IPS-11a (cell line): ENCODE results near the gene IKZF3.
"Not testable (repeated sequence)": the region's sequence is repeated elsewhere in the genome, so short reads cannot be mapped to it uniquely, and the experiment has no call there.

ENCODE experiments used
- H3K4me3 ChIP-seq: one replicate; pipeline ENCODE4 v1.5.1; 2013; ENCODE audit warnings: low read depth, low read length, control low read depth

The IKZF3 gene

DNA sequence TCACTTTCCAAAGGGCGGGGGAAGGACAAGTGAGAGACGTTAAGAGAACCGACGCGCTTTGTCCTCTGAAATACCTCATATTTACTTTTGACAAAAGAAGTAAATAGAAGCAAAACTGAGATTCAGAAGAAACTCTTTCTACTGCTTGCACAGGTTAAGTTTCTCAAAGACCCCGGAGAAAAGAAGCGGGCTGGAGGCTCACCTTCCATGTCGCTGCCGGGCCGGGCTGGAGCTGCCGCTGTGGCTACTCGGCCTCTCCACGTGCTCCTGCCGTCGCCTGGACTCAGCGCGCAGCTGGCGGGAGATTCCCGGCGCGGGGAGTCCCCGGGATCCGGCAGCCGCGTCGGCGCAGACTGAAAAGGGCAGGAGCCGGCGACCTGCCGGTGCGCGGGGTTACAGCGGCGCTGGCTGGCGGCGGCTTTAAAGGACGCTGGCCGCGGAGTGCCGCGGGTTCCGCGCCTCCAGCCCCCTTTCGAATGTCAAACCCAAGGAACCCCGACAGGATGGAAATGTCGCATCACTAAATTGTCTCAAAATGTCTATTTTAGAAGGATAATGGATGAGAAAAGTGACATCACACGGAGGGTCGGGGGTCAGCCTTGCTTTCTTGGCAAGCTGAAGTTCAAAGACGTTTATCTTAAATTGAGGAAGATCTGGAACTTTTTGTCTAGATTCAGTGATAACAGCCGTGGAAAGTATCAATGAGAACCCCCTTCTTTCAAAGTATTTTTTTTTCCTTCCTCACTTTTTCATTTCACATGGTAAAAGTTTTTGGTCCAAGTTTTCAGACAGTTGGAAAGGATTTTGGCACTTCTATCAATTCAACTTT is at the start of gene IKZF3:
TSS of gene IKZF3 (minus strand) at position 395 of the 829 bp plus-strand sequence. CDS start at position 209, 186 bp downstream.
- no peak within 1 kb of the TSS for H3K4me3 ChIP-seq

DNA sequence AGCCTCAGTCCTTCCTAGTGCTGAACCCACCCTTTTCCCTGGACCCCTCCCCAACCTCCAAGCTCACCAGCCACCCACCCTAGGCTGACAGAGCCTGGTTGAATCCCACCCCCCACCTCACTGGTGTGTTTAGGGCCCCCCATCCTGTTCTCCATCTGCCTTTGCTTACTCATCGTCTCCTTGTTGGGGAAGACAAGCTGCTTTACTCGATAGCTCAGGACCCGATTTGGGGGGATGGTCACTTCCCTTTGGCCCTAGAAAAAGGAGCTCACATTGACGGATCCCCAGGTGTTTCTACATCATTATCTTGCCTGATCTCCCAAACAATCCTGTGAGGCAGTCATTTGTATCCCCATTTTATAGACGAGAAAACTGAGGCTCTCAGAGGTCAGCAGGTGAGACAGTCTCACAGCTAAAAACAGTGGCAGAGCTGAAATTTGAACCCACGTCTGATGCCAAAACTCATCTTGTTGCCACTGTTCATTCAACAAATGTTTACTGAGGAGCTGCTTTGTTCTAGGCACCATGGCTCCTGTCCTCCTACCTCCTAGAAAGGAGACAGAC is 44.8 kb upstream of the IKZF3 start:
- no peak overlapping the region for H3K4me3 ChIP-seq

DNA sequence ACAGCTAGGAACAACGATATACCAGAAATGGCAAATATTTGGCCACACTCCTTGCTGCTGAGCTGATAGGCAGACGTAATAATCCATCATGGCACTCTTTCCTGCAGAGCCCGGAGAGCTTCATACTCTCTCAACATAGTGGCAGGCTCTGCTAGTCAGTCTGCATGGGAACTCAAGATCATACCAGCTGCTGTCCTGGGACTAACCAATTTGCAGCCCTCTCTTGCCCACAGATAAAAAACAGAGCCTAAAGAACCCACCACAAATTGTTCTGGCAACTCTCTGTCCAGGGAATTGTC is 40.8 kb upstream of the IKZF3 start:
- no peak overlapping the region for H3K4me3 ChIP-seq

DNA sequence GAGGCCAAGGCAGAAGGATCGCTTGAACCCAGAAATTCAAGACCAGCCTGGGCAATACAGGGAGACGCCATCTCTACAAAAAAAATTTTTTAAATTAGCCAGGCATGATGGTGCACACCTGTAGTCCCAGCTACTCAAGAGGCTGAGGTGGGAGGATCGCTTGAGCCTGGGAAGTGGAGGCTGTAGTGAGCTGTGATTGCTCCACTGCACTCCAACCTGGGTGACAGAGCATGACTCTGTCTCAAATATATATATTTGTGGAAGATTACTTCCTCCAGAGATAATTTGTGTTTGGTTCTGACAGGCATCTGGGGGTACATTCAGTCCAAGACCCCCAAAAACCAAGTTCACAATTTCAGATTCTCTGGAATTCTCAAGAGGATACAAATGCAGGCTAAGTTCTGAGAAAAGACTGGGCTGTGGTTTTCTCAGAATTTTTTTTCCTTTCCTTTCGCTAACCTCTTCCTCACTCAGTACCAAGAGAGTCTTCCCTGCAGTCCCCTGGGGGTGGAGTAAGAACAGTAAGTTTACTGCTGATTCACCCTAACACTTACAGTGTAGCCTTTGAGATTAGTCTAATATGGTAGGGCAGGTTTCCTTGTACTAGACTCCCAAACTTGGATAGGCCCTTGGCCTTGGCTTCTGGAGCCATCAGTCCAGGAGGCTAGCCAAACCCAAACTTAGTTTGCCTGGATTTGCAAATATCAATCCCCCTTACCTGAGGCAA is 39.2 kb upstream of the IKZF3 start:
- H3K4me3 ChIP-seq: no peak overlapping the region

DNA sequence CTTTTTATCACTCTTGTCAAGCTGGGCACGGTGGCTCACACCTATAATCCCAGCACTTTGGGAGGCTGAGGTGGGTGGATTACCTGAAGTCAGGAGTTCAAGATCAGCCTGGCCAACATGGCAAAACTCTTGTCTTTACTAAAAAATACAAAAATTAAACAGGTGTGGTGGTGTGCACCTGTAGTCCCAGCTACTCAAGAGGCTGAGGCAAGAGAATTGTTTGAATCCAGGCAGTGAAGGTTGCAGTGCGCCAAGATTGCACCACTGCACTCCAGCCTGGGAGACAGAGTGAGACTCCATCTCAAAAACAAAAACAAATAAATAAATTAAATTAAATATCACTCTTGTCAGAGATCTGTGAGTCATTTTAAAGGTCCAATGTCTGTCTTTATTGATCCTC is 37.9 kb upstream of the IKZF3 start:
- H3K4me3 ChIP-seq: not testable (repeated sequence)

DNA sequence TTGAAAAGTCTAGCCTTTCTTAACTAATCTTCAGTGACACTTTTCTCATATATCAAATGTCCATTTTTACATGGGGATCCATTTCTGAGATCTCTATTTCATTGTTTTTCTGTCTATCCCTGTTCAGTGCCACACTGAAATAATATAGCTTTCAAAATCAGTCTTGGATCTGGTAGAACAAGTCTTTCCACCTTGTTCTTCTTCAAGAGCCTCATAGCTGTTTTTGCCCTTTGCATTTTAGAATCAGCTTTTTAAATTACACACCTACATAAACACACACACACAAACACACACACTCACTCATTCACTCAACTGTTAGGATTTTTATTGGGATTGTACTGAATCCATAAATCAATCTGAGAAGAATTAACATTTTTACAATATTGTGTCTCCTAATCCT is 35.1 kb upstream of the IKZF3 start:
- H3K4me3 ChIP-seq: no peak overlapping the region

DNA sequence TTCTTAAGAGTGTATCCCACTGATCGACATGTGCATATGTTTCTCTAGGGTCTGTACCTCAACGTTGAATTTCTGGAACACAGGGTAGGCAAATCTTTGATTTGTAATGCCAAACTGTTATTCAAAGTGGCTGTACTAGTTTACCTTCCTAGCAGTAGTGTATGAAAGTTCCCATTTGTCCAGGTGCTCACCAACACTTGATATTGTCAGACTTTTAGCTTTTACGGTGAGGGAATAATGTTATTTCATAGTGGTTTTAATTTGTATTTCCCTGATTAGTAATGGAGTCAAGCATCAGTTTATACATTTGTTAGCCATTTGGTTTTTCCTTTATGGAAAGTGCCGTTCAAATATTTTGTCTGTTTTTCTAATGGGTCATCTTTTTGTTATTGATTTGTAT is 34.0 kb upstream of the IKZF3 start:
- no peak overlapping the region for H3K4me3 ChIP-seq

DNA sequence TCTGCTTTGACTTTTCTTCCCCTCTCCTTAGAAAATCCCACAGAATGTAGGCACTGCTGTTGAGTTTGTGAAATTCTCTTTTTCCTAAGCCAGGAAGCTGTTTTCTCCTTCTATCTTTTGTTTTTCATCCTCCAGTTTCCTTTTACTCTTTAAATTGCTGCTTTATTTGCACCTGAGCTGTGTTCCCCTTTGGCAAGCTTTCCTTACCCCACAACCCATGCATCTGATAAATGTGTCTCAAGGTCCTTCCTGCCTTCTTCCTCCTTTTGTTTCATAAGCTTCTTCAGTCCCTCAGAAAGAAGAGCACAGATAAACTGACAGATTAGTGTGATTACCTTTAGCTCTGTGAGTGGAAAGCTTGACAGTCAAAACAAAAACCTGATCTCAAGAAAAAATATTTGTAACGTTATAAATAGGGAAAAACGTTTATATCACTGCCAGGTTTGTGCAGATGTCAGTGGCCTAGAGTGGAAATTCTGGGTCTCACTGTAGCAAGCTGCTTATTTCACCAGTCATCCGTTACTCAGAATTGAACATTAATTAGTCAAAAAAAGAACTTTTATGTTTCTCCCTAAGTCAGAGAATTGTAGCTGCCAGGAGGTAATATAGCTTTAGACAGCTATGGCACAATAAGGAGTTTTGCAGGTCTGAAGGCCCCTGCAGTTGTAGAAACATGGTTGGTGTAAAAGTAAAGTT is 30.7 kb upstream of the IKZF3 start:
- no peak overlapping the region for H3K4me3 ChIP-seq

DNA sequence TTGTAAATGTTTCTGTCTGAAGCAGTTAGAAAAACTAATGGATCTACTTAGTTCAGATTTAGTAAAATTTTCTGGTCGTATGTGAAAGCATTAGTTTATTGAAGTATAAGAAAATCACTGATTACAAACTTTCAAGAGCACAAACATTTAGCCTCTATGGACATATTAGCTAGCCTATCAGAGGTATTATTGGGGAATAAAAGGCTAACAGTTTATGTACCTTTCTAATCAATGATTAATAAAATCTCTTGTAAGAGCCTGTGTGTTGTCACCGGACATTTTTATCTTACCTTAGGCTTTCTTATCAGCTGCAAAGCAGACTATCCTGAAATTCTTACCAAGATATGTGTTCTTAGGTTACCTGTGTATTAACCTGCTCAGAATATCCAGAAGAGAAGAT is 25.1 kb upstream of the IKZF3 start:
- H3K4me3 ChIP-seq: no peak overlapping the region

DNA sequence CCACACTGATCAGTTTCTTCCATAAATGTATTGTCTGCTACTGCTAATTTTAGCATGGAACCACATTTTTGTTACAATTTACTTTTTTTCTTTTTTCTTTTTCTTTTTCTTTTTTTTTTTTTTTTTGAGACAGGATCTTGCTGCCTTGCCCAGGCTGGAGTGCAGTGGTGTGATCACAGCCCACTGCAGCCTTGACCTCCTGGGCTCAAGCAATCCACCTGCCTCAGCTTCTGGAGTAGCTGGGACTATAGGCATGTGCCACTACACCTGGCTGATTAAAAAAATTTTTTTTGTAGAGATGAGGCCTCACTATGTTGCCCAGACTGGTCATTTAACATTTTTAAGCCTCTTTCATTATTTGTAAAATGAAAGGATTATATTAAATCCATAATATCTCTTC is 23.0 kb upstream of the IKZF3 start:
- H3K4me3 ChIP-seq: no peak overlapping the region

DNA sequence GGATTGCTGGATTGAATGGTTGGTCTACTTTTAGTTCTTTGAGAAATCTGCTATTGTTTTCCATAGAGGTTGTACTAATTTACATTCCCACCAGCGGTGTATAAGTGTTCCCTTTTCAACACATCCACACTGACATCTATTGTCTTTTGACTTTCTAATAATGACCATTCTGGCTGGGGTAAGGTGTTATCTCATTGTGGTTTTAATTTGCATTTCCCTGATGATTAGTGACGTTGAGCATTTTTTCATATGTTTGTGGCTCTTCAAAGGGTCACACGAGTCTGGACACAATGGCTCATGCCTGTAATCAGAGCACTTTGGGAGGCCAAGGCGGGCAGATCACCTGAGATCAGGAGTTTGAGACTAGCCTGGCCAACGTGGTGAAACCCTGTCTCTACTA is 22.0 kb upstream of the IKZF3 start:
- H3K4me3 ChIP-seq: not testable (repeated sequence)

DNA sequence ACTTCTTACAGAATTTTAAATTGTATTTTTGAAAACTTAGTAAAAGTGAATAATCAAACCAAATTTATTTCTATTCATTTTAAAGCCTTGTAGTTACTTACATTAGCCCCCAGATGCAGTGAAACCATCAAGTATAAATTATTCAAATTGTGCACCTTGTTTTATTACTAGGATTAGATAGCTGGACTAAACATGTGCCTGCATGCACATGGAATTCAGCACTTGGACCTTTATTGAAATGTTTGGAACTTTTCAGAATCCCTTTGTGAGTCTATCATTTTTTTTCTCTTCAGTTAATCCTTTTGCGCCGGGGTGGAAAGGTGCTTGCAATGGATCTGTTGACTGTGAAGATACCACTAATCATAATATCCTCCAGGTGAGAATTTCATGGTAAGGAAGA is 8.6 kb upstream of the IKZF3 start:
- H3K4me3 ChIP-seq: no peak overlapping the region

DNA sequence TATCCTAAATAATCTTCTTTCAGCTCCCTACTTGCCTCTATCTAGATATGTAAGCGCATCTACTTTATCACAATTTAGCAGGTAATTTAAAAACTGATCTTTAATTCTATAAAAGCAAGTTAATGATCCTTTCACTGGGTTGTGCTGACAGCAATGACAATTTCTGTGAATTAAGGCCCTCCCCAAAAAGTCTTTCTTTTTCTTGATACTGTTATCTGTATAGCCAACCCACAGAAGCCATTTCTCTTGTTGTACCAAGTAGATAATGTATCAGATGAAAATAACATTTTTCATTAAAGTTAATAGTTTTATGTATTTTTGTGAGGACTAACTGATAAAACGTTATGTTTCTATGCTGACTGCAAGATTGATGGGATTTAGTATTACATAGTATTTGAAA is 7.7 kb upstream of the IKZF3 start:
- H3K4me3 ChIP-seq: no peak overlapping the region

DNA sequence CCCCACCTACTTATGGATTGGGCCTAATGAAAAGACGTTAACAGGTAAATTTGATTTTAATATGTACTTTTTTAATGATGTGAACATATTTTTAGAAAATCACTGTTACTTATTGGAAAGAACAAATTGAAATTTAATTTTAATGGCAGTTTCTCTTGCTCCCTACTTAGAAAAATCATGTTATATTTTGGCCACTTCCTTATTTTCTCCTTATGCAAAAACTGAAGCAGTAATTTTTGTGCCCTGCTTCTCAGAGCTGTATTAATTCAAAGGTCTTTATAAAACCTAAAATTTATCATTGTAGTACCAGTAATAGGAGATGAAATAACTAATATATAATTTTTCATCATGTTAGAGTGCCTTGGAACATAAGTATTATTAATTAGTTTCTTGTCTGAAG is 6.7 kb upstream of the IKZF3 start:
- no peak overlapping the region for H3K4me3 ChIP-seq

DNA sequence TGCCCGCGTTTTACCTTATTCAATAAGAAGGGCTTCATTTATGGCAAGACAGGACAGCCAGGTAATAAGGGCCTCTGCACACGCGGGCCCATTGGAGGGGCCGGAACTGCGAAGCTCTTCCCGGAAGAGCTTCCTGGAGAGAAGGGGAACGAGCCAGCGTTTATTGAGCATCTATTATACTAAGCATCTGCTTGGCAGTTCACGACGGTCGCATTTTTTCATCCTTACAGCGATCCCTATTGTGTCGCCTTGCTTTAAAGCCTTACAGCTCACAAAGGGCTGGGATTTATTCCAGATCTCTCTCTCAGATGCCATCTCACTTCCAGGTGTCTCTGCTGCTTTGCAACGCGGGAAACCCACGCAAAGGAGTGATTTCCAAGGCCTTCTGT is 4.4 kb upstream of the IKZF3 start:
- H3K4me3 ChIP-seq: no peak overlapping the region

DNA sequence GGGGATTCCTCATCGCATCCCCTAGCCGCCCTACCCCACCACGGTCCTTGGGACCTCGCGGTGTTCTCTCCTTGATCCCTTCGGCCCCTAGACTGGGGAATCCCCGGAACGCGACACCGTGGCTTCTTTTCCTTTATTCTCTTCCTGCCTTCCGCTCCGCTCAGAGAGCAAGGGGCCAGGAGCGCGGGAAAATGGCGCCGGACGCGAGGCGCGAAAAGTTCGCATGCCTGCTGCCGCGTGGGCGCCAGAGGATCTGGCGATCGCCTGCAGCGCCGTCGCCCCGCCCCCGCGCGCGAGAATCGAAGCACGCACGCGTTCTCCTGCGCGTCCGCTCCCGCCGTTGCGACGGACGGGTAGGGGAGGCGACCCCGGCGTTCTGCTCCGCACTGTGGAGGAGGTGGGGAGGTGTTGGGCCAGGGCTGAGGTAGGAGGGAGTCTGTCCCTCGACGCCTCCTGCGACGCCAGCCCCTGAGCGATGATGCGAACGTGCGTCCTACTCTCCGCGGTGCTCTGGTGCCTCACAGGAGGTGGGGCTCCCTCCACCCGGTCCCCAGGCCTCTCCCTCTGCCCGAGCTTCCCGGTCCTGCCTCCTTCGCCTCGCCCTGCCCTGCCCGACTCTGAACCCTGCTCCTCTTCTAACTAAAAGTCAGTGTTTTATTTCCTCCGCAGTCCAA is 3.9 kb upstream of the IKZF3 start, which contains the start of gene ZPBP2:
TSS of gene ZPBP2 (plus strand) at position 323 of the 674 bp plus-strand sequence. CDS start at position 476, 153 bp downstream.
- no peak within 1 kb of the TSS for H3K4me3 ChIP-seq

DNA sequence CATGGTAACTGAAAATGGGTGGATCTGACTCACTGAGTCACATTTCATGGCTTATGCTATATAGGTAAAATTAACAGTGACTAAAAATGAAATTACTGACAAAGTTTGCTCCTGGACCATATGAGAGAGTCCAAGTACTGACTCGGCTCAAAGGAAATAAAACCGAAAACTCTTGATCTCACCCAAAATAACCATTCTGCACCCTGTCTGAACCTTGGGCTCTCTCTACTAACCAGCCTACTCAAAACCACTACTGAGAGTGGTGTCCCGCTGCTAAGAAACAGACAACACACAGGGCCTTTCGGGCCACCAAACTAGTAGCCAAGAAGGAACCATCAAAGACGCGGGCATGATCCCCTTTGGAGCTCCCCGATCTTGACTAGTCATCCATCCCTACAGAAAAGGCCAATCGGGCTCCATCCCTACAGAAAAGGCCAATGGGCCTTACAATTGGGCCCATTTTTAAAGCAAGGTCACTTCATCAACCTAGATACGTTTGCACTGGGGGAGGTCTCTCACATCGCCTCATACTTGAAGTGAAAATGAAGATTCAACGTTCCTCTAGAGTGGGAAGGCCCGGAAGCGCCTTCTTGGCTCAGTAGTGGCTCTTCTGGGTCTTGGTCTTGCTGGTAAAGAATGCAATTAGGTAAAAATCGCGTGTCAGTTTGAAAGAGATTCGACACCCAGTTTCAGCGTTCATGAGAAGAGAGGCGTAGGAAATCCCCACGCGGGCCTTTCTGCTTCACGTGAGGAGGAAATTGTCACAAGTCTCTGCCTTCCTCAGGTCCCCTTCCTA is 3.2 kb upstream of the IKZF3 start:
- no peak overlapping the region for H3K4me3 ChIP-seq

DNA sequence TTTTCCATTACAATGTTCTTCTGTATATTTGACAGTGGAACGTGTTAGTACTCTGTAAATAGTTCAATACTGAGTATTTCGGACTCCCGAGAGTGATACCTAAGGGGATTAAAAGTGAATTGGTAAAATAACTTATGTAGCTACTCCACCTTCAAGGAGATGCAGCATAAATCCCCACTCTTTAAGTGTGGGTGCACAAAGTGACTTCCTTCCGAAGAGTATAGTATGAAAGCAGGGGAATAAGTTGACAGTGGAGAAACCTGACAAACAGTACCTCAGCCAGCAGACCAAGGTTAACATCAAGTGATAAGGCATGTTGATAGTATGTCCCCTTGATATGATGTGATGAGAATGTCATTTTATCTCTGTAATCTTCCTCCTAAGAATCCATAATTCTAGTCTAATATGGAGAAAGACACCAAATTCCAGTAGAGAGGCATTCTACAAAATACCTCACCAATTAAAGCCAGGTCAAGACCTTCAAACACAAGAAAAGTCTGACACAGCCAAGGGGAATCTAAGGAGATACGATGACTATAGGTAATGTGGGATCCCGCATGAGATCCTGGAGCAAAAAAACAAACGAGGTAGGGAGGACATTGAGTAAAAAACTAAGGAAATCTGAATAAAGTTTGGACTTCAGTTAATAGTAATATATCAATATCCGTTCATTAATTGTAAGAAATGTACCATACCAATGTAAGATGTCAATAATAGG is 2.1 kb upstream of the IKZF3 start:
- H3K4me3 ChIP-seq: no peak overlapping the region

DNA sequence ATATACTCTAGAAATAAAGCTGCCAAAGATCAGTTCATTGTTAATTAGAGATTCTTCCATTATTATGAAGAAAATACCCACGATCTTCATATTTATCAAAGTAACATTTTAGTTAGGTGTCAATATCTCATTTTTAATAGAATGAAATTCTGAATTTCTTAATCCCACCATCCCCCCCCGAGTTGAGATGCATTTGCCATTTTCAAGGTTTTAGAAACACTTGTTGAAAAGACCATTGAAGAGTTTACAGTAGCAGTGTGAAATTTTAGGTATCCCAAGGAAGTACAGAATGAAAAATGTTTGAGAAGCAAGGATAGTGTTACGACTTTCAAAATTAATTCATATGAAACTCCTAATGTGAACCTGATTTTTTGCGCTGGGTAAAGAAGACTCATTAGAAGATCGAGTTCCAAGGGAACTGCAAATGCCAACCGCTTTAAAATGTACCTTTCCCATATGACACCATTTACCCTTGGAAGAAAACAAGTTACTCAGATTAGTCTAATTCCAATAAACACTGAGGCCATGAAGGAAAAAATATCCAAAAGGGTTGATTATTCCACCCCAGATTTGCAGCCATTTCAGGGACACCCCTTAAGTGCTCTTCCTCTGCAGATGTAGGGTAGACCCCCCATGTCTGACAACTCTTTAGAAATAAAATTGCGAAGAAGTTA is 731 bp downstream of the IKZF3 start:
- H3K4me3 ChIP-seq: no peak overlapping the region
